SU-DHL-6 (cell line): ENCODE results near the gene POLR2C.

ENCODE experiments used
- CTCF ChIP-seq: fragments of 200-600 bp; sonication (generic); IDR thresholded peaks from one replicate; pipeline ENCODE4 v1.5.1; 2017; ENCODE audit warnings: antibody characterized with exemption, mild to moderate bottlenecking, low read length, moderate library complexity; ENCODE audit not compliant: insufficient read depth, poor library complexity, severe bottlenecking
- EZH2phosphoT487 ChIP-seq: fragments of 200-600 bp; sonication (generic), shearing (Covaris generic); conservative IDR thresholded peaks from 2 replicates; pipeline ENCODE4 v1.6.1; 2018; ENCODE audit warnings: mild to moderate bottlenecking, antibody characterized with exemption, low read length, moderate library complexity, mixed read lengths

DNA sequence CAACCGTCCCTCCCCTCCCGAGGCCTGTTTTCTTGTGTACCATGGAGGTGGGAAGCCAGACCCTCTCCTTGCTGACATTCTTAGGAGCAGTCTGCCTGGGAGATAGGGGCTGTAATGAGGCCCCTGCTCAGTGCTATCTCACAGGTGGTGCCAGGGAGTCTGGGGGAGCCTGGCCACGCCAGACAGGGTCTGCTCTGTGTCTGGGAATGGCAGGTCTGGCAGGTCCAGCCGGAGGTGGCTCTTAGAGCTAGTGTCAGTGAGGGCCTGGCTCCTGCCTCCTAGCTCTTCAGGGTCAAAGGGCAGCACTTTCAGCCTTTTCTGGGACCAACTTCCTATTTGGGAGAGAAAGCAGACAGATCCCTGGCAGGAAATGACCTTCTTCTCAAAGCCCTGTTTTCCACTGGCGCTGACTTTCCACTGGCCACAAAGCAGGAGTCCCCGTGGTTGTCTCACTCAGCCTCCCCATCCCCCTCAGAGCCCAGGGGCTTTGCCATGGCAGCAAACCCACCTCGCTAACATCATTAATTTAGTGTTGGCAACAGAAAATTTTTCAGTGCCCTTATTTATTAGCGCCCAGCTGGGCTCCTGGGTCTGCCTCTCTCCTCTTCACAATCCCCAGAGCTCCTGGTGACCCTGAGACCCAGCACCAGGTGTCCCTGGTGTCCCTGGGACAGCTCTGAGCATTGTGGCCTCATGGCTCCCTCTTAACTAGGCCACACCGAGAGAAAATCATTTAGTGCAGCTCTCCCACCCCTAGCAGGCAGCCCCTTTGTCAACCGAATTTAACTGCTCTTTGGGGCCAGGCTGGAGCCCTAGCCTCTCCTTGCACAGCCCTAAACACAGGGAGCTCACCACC lies 47.8 kb downstream of the POLR2C start:
- TF ChIP-seq CTCF (no peak), EZH2phosphoT487 (no peak)
